ENCODE results near the gene BRAT1.

Gene BRAT1

GRCh38 chr7:2488272-2488645 lies 67.1 kb downstream of the BRAT1 start:
- H3K9me3 Mint-ChIP-seq = peaks cover 6% of the 10 kb centered on the region
- no peaks in the 10 kb centered on the region for H3K36me3 Mint-ChIP-seq (ENCODE audit: low read depth)
- H3K4me3 Mint-ChIP-seq = no peak overlapping the region
- no peak overlapping the region for H3K27ac Mint-ChIP-seq
- no peaks in the 10 kb centered on the region for H3K4me1 Mint-ChIP-seq
- ATAC-seq (no peak), DNase-seq (no peak)
- H3K27me3 Mint-ChIP-seq = peaks cover 2% of the 10 kb centered on the region

Data from activated naive CD8-positive, alpha-beta T cell treated with anti-CD3 and anti-CD28 coated beads, Interleukin-2, amount 50 U/mL, for 24 hours (primary cell).